Endothelial cell of umbilical vein (primary cell): ENCODE data around the gene OSBPL6.

Source experiments
- EZH2 ChIP-seq: IDR thresholded peaks from 2 replicates; pipeline ENCODE4 v1.6.1; 2012; ENCODE audit warnings: borderline replicate concordance, low read depth, mild to moderate bottlenecking, moderate library complexity, low read length, inconsistent platforms; ENCODE audit not compliant: severe bottlenecking
- FOS ChIP-seq: IDR thresholded peaks from 2 replicates; pipeline ENCODE4 v1.6.1; 2011; ENCODE audit warnings: mild to moderate bottlenecking, low read length, moderate library complexity, borderline replicate concordance; ENCODE audit not compliant: insufficient read depth
- JUN ChIP-seq: IDR thresholded peaks from 2 replicates; pipeline ENCODE4 v1.6.1; 2011; ENCODE audit warnings: borderline replicate concordance, low read depth; ENCODE audit not compliant: insufficient read length, insufficient read depth
- MYC ChIP-seq: IDR thresholded peaks from one replicate; pipeline ENCODE4 v1.6.1; 2011; ENCODE audit warnings: mild to moderate bottlenecking, low read depth, low read length
- POLR2A ChIP-seq: IDR thresholded peaks from 2 replicates; pipeline ENCODE4 v1.6.1; 2012; ENCODE audit warnings: low read depth, mild to moderate bottlenecking, control low read depth, low read length
- POLR2AphosphoS5 ChIP-seq: IDR thresholded peaks from 2 replicates; pipeline ENCODE4 v1.6.1; 2012; ENCODE audit warnings: low read depth, mild to moderate bottlenecking, control low read depth, low read length, moderate library complexity; ENCODE audit not compliant: insufficient read depth
- TF ChIP-seq, protein P1 (sequence below), 2 donors: IDR thresholded peaks; 1 replicate in 1 of 2; 2 replicates in 1 of 2; pipeline ENCODE4 v1.5.1; 2011; ENCODE audit warnings: low read length in 2 of 2, mild to moderate bottlenecking in 2 of 2, moderate library complexity in 2 of 2, control low read depth in 1 of 2, inconsistent platforms in 1 of 2, low read depth in 1 of 2; ENCODE audit not compliant: insufficient read depth in 1 of 2; ENCODE audit errors: extremely low read depth in 1 of 2
- TF ChIP-seq, protein P2 (sequence below): IDR thresholded peaks from 2 replicates; pipeline ENCODE4 v1.6.1; 2011; ENCODE audit not compliant: insufficient read depth, insufficient read length

DNA sequence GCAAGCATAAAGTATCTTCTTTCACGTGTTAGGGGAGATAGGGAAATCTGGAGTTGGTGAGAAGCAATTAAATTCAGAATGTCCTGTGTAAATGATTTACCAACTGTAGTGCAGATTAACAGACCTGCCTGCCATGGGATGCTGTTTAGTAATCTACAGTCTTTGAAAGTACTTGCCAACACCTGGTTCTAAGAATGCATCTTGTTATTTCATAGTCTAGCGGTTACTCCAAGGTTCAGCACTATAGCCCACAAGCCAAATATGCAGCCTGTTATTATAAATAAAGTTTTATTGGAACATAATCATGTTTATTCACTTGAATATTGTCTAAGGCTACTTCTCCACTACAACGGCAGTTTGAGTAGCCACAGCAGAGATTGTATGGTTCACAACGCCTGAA, 100.8 kb downstream of the OSBPL6 start:
- TF ChIP-seq, protein P1, sequence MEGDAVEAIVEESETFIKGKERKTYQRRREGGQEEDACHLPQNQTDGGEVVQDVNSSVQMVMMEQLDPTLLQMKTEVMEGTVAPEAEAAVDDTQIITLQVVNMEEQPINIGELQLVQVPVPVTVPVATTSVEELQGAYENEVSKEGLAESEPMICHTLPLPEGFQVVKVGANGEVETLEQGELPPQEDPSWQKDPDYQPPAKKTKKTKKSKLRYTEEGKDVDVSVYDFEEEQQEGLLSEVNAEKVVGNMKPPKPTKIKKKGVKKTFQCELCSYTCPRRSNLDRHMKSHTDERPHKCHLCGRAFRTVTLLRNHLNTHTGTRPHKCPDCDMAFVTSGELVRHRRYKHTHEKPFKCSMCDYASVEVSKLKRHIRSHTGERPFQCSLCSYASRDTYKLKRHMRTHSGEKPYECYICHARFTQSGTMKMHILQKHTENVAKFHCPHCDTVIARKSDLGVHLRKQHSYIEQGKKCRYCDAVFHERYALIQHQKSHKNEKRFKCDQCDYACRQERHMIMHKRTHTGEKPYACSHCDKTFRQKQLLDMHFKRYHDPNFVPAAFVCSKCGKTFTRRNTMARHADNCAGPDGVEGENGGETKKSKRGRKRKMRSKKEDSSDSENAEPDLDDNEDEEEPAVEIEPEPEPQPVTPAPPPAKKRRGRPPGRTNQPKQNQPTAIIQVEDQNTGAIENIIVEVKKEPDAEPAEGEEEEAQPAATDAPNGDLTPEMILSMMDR (IDR thresholded peaks at IDR 0.05; ENCODE audit: extremely low read depth in 1 of 2, insufficient read depth in 1 of 2, low read depth in 1 of 2, low read length in 2 of 2), result no peak
- TF ChIP-seq POLR2A (no peak), POLR2AphosphoS5 (no peak), EZH2 (no peak), JUN (no peak), MYC (no peak), FOS (no peak)
- TF ChIP-seq, protein P2, sequence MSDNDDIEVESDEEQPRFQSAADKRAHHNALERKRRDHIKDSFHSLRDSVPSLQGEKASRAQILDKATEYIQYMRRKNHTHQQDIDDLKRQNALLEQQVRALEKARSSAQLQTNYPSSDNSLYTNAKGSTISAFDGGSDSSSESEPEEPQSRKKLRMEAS, result no peak
